HG03064 (cell line): ENCODE results near the gene VGF.

Experiments used
- ATAC-seq: cut with Tn5 transposase; IDR thresholded peaks from one replicate; pipeline ENCODE4 v1.9.1; 2021; ENCODE audit warnings: low read depth; ENCODE audit not compliant: unreplicated experiment

The VGF gene

GRCh38 chr7:101166909-101167644 lies 1.7 kb upstream of the VGF start:
- no peak for ATAC-seq

GRCh38 chr7:101166648-101166908 lies 1.2 kb upstream of the VGF start:
- ATAC-seq, result no peak

GRCh38 chr7:101165958-101166647 lies 734 bp upstream of the VGF start:
- ATAC-seq, result no peak

GRCh38 chr7:101164071-101164840 lies 1.1 kb downstream of the VGF start:
- ATAC-seq, result no peak

DNA sequence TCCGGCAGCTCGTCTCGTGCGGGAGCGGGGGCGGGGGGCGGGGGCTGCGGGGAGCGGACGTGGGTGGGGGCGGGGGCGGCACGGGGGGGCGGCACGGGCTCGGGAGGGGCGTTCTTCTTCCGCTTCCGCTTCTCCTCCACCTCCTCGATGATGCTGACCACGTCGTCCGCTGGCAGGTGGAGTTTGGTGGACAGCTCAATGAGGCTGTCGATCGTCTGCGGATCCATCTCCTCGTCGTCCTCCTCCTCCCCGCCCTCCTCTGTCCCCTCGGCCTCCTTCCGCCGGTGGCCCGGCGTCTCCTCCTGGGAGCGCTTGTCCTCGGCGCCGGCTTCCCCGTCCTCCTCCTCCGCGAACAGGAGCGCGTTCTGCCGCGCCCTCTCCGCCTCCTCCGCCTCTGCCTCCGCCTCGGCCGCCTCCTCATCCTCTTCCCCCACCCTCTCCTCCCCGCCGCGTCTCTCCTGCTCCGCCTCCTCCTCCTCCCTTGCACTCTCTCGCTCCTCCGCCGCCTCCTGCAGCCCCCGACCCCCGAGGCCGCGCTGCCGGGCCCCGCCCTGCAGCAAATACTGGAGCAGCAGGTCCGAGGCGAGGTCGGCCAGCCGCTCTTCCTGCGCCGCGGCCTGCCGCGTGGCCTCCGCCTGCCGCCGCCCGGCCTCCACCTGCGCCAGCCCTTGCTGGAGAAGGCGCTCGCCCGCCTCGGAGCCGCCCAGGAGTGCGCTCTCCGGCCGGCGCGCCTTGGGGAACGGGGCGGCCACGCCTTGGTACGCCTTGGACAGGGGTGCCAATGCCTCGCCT lies 1.9 kb downstream of the VGF start:
- no peak for ATAC-seq

GRCh38 chr7:101162551-101163278 lies 2.7 kb downstream of the VGF start:
- ATAC-seq, result no peak

GRCh38 chr7:101161692-101162471 lies 3.5 kb downstream of the VGF start:
- no peak for ATAC-seq

DNA sequence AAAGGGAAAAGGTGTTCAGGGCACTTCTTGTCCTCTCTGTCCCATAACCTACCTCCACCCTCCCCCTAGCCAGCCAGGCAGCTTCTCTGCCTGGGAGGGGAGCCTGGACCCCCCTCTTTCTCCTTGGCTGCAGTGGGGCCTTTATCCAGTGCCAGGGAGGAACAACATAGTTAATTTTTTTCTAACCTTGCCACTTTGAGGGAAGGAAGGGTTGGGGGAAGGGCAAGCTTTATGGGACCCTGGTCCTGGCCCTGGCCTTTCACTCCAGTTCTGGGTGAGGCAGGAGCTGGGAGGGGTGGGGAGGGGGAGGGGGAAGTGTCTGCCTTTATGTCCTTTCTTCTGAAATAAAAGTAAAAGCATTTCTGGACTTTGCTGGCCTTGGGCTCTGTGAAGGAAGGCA lies 4.5 kb downstream of the VGF start:
- no peak for ATAC-seq

- ATAC-seq, result no peak
Measured at GRCh38 chr7:101159696-101160674, 5.4 kb downstream of the VGF start.

DNA sequence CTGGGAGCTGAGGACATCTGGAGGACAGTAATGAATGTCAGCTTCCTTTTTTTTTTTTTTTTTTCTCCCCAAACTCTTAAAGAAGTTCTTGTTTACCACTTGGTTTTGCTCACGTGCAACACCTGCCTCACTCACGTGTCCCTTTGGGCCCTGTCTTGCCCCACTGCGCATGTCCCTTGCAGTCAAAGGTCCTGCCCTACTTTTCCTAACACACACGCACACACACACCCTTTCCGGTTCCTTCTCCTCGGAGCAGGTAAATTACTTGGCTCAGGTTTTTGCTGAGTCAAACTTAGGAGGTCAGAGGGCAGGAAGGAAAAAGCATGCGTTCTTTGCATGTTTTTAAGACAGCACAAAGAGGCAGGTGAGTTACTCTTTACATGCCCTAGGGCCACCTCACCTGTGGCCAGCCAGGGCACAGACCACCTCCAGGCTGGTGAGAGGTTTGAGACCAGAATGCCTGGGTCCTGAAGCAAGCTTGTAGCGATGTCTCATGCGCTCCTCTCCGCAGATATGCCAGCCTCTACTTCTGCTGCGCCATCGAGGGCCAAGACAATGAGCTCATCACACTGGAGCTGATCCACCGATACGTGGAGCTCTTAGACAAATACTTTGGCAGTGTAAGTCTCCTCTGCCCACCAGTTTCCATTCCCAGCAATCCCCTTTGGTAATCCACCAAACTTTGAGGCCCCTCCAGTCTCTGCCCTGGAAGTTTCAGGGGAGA lies 8.3 kb downstream of the VGF start:
- no peak for ATAC-seq

GRCh38 chr7:101156277-101156676 lies 9.1 kb downstream of the VGF start:
- ATAC-seq, result no peak

DNA sequence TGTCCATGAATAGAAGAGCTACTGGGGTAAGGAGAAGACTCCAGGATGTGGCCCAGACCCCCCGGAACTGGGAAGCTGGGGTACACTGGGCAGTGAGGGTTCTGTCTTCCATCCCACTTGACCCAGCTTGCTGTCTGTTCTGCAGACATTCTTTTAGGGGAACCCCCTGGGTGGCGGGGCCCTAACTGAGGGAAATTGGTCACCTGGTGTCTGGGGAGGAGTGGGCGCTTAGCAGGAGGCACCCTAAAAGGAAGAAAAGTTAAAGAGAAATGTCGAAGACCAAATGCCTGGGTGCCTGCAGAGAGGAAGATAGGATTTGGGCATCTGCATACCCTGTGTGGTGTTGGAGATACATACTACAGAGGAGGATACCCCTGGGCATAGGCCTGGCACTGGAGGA lies 10.1 kb downstream of the VGF start:
- no peak for ATAC-seq

DNA sequence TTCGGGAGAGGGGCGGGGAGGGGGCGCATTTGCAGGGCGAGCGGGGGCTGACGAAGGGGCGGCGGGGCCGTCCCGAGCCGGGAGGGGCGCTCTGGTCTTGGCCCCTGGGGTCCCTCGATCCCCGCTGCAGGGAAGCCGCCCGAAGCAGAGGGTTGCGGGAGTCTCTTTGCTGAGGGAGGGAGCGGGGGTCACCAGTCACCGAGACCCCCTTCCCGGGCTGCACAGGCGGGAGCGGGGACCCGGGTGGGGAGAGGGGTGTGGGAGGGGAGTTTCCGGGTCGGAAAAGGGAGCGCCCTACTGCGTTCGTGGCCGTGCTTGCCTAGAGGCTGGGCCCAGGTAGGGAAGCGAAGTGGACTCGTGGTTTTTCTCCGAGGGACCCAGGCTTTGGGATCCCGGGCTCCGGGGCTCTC lies 10.7 kb downstream of the VGF start:
- ATAC-seq, result peak; percentile 16

DNA sequence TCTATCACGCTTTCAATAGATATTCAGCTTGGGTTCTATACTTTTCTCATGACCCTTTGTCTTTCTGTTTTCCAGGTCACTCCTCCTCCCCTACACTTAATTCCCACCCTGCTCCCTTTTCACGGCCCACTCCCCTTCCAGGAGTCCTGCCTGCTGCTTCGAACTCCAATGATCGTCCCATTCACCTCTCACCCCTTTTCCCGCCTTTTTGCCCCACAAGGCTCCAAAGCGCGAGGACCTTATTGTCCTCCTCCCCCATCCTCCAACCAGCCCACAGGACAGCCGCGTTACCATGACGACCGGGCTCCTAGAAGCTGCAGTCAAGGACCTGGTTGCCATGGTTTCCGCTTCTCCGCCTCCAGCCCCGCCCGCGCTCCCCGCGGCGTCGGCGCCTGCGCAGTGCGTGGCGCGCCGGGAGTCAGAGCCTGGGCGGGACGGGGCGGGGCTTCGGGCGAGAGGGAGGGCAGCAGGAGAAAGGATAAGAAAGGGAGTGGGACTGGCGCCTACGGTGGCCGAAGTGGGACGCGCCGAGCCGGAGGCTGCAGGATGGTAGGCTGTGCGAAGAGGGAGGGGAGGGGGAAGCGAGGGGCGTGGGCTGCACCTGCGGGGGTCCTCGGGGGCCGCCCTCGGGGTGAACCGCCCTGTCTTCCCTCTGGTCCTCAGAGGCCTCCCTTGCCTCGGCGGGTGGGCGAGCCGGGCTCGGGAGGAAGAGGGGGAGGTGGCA lies 11.2 kb downstream of the VGF start, which contains the start of gene AP1S1:
TSS of gene AP1S1 (plus strand) at position 508 of the 724 bp plus-strand sequence. CDS start at position 547, 39 bp downstream.
- ATAC-seq, result peak; percentile 57

GRCh38 chr7:101151908-101152651 lies 13.3 kb downstream of the VGF start:
- ATAC-seq, result no peak

DNA sequence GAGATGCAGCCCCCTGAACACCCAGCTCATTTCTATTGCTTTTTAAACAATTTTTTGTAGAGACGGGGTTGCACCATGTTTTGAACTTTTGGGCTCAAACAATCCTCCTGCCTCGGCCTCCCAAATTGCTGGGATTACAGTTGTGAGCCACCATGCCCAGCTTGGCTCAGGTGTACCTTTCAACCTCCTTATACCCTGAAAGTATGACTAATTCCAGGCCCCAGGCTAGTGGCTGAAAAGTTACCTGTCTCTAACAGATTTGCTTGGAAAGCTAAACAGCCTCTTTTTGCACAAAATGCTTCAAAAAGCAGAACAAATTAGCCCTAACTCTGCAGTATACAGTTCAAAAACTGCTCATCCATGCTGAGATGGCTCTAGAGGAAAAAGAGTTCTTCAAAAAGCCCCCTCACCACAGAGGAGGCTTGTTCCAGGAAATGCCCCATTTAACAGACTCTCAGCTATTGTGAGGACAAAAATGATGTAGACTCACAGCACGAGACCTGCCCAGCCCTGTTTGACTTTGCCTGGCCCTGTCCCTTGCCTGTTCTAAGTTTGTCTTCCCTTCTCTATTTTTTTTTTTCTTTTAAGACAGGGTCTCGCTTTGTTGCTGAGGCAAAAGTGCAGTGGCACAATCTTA lies 24.5 kb downstream of the VGF start:
- no peak for ATAC-seq
